Large intestine (tissue), 3 donors: ENCODE data around the gene FARS2. TPM values are rescaled to one million over a fixed set of nuclear protein-coding genes. Genes with fewer than 3 reads are reported as not detected.
A peak's percentile ranks its signal among the peaks of the same experiment; 100 is the strongest.

Experiments
- DNase-seq, 2 donors: peaks; one replicate each; pipeline versions ENCODE4 v3.0.0 to v3.0.0-alpha.2; 2013
- H3K27ac ChIP-seq: one replicate; pipeline ENCODE4 v1.5.1; 2013; ENCODE audit warnings: low read length
- H3K27me3 ChIP-seq: 2 replicates; pipeline ENCODE4 v1.6.1; 2013; ENCODE audit warnings: low read length; ENCODE audit not compliant: control insufficient read depth, insufficient read depth
- H3K36me3 ChIP-seq: 2 replicates; pipeline ENCODE4 v1.6.1; 2013; ENCODE audit warnings: low read length; ENCODE audit not compliant: control insufficient read depth, insufficient read depth
- H3K4me1 ChIP-seq: one replicate; pipeline ENCODE4 v1.6.1; 2013; ENCODE audit warnings: low read length; ENCODE audit not compliant: control insufficient read depth, insufficient read depth
- H3K4me3 ChIP-seq: one replicate; pipeline ENCODE4 v1.5.1; 2013; ENCODE audit warnings: low read length
- H3K9me3 ChIP-seq: one replicate; pipeline ENCODE4 v1.6.1; 2013; ENCODE audit warnings: mild to moderate bottlenecking, low read depth, low read length, moderate library complexity; ENCODE audit not compliant: control insufficient read depth
- WGBS: methylation state at CpG from one replicate; pipeline ENCODE4 v1.1.5; 2013; ENCODE audit warnings: low lambda C conversion rate; ENCODE audit not compliant: insufficient coverage; 5-methylcytosine and 5-hydroxymethylcytosine counted together
- polyA plus RNA-seq: library from polyadenylated mRNA; unstranded; fragments of 120-200 nt; gene quantifications from one replicate; pipeline ENCODE4 v1.2.1, GENCODE V29; 2013

FARS2 gene
- polyA plus RNA-seq, 1 donor: 14.3 TPM

GRCh38 chr6:5338177-5338960 is 77.1 kb downstream of the FARS2 start:
- 45% methylated on average over 4 of the region's 10 CpGs for WGBS
- no peaks in the 10 kb centered on the region for H3K9me3 ChIP-seq
- DNase-seq: no peak
- H3K4me3 ChIP-seq: no peak overlapping the region
- H3K27me3 ChIP-seq: no peaks in the 10 kb centered on the region
- peaks cover 13% of the 10 kb centered on the region for H3K4me1 ChIP-seq
- H3K27ac ChIP-seq: no peak overlapping the region
- no peaks in the 10 kb centered on the region for H3K36me3 ChIP-seq

GRCh38 chr6:5339786-5340185 is 78.5 kb downstream of the FARS2 start:
- peak overlapping the region; percentile 80 for H3K27ac ChIP-seq

GRCh38 chr6:5341845-5342244 is 80.5 kb downstream of the FARS2 start:
- H3K36me3 ChIP-seq: no peaks in the 10 kb centered on the region
- H3K4me3 ChIP-seq: no peak overlapping the region
- no peaks in the 10 kb centered on the region for H3K9me3 ChIP-seq
- peaks cover 13% of the 10 kb centered on the region for H3K4me1 ChIP-seq
- no peak for DNase-seq
- H3K27me3 ChIP-seq: no peaks in the 10 kb centered on the region
- H3K27ac ChIP-seq: no peak overlapping the region

More at GRCh38 chr6:5339786-5340185, 78.5 kb downstream of the FARS2 start:
- DNase-seq: peak; percentile 45 to 77
- WGBS: no CpG with 5 or more reads among the region's 3 CpGs
- H3K27me3 ChIP-seq: no peaks in the 10 kb centered on the region
- H3K4me3 ChIP-seq: no peak overlapping the region
- H3K4me1 ChIP-seq: peaks cover 13% of the 10 kb centered on the region
- no peaks in the 10 kb centered on the region for H3K36me3 ChIP-seq
- H3K9me3 ChIP-seq: no peaks in the 10 kb centered on the region

- peak; percentile 12 to 22 for DNase-seq
- Histone ChIP-seq H3K27ac (no peak overlapping the region), H3K36me3 (no peaks in the 10 kb centered on the region), H3K9me3 (no peaks in the 10 kb centered on the region), H3K27me3 (no peaks in the 10 kb centered on the region), H3K4me3 (no peak overlapping the region), H3K4me1 (peaks cover 13% of the 10 kb centered on the region)
- 80% methylated on average over 1 of the region's 11 CpGs for WGBS
Observed at GRCh38 chr6:5343998-5344397, 82.7 kb downstream of the FARS2 start.

GRCh38 chr6:5345324-5345723 is 84.0 kb downstream of the FARS2 start:
- Histone ChIP-seq H3K27ac (no peak overlapping the region), H3K4me1 (peaks cover 2% of the 10 kb centered on the region), H3K27me3 (no peaks in the 10 kb centered on the region), H3K4me3 (no peak overlapping the region), H3K36me3 (no peaks in the 10 kb centered on the region), H3K9me3 (no peaks in the 10 kb centered on the region)
- no peak for DNase-seq
- WGBS: 91% methylated on average over 3 of the region's 6 CpGs

GRCh38 chr6:5351552-5352210 is 90.4 kb downstream of the FARS2 start:
- H3K27me3 ChIP-seq: no peaks in the 10 kb centered on the region
- 100% methylated on average over 3 of the region's 6 CpGs for WGBS
- H3K9me3 ChIP-seq: no peaks in the 10 kb centered on the region
- DNase-seq: no peak
- H3K36me3 ChIP-seq: no peaks in the 10 kb centered on the region
- H3K27ac ChIP-seq: no peak overlapping the region
- H3K4me1 ChIP-seq: no peaks in the 10 kb centered on the region
- no peak overlapping the region for H3K4me3 ChIP-seq

- H3K36me3 ChIP-seq: no peaks in the 10 kb centered on the region
- H3K4me1 ChIP-seq: no peaks in the 10 kb centered on the region
- no peak overlapping the region for H3K27ac ChIP-seq
- DNase-seq: no peak
- WGBS: no CpG with 5 or more reads among the region's 1 CpG
- no peaks in the 10 kb centered on the region for H3K27me3 ChIP-seq
- H3K9me3 ChIP-seq: no peaks in the 10 kb centered on the region
- H3K4me3 ChIP-seq: no peak overlapping the region
Observed at GRCh38 chr6:5353971-5354370, 92.7 kb downstream of the FARS2 start.

- H3K9me3 ChIP-seq: no peaks in the 10 kb centered on the region
- H3K27me3 ChIP-seq: no peaks in the 10 kb centered on the region
- no peaks in the 10 kb centered on the region for H3K36me3 ChIP-seq
- no peaks in the 10 kb centered on the region for H3K4me1 ChIP-seq
- no peak overlapping the region for H3K4me3 ChIP-seq
- no CpG with 5 or more reads among the region's 1 CpG for WGBS
- no peak for DNase-seq
- no peak overlapping the region for H3K27ac ChIP-seq
Observed at GRCh38 chr6:5357486-5357885, 96.2 kb downstream of the FARS2 start.

GRCh38 chr6:5359417-5359816 is 98.1 kb downstream of the FARS2 start:
- Histone ChIP-seq H3K4me3 (no peak overlapping the region), H3K27me3 (no peaks in the 10 kb centered on the region), H3K9me3 (no peaks in the 10 kb centered on the region), H3K4me1 (peaks cover under 1% of the 10 kb centered on the region), H3K36me3 (no peaks in the 10 kb centered on the region), H3K27ac (no peak overlapping the region)
- 83% methylated on average over 2 of the region's 2 CpGs for WGBS
- DNase-seq: no peak

GRCh38 chr6:5361396-5361795 is 100.1 kb downstream of the FARS2 start:
- Histone ChIP-seq H3K9me3 (no peaks in the 10 kb centered on the region), H3K4me3 (no peak overlapping the region), H3K27ac (no peak overlapping the region), H3K4me1 (peaks cover 7% of the 10 kb centered on the region), H3K27me3 (no peaks in the 10 kb centered on the region), H3K36me3 (no peaks in the 10 kb centered on the region)
- peak in 1 of 2 donors; percentile 38 for DNase-seq
- no CpG with 5 or more reads among the region's 2 CpGs for WGBS
